AG09319 (cell line): ENCODE data around the gene KIF2A.

Experiments used
- DNase-seq: peaks from one replicate; pipeline ENCODE4 v3.0.0-alpha.2; 2010; ENCODE audit warnings: low read depth; ENCODE audit errors: extremely low read depth
- CTCF ChIP-seq: IDR thresholded peaks from 2 replicates; pipeline ENCODE4 v1.5.1; 2011; ENCODE audit warnings: low read depth, mild to moderate bottlenecking, inconsistent platforms, low read length, moderate library complexity

Gene KIF2A

GRCh38 chr5:62412549-62413329 is 106.7 kb downstream of the KIF2A start, which contains the start of gene IPO11:
IPO11 (plus strand) TSS chr5:62412763; CDS start chr5:62437280, 24,517 bp downstream.
- no peak for TF ChIP-seq CTCF
- peak; percentile 98 for DNase-seq

- TF ChIP-seq CTCF, result no peak
- DNase-seq, result no peak
Observed at GRCh38 chr5:62413711-62414110, 107.7 kb downstream of the KIF2A start.

- TF ChIP-seq CTCF, result no peak
- DNase-seq, result no peak
Observed at GRCh38 chr5:62418462-62419076, 112.6 kb downstream of the KIF2A start.

GRCh38 chr5:62419609-62420008 is 113.6 kb downstream of the KIF2A start:
- TF ChIP-seq CTCF, result no peak
- DNase-seq, result no peak

- no peak for TF ChIP-seq CTCF
- no peak for DNase-seq
Observed at GRCh38 chr5:62421414-62421813, 115.4 kb downstream of the KIF2A start.

GRCh38 chr5:62424763-62425162 is 118.8 kb downstream of the KIF2A start:
- no peak for TF ChIP-seq CTCF
- DNase-seq, result no peak
